ENCODE data around the gene SLMAP.

DNA sequence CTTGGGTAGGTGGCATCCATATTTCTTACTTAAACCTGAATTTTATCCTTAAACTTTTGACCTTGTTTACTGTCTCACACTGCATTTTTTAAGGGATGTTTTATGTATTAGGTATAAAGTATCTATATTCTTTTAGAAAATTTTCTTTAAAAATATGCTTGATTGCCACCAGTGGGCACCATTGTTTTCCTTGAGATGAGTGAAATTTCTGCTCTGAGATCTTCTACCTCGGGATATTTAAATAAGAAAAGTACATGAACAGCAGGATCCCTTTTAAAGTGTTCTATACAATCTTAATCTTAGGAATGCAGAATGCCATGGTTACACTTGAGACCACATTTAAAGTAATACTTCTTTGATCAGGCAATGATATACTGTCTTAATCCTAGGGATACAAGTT lies 108.7 kb downstream of the SLMAP start:
- TF ChIP-seq, protein P1, sequence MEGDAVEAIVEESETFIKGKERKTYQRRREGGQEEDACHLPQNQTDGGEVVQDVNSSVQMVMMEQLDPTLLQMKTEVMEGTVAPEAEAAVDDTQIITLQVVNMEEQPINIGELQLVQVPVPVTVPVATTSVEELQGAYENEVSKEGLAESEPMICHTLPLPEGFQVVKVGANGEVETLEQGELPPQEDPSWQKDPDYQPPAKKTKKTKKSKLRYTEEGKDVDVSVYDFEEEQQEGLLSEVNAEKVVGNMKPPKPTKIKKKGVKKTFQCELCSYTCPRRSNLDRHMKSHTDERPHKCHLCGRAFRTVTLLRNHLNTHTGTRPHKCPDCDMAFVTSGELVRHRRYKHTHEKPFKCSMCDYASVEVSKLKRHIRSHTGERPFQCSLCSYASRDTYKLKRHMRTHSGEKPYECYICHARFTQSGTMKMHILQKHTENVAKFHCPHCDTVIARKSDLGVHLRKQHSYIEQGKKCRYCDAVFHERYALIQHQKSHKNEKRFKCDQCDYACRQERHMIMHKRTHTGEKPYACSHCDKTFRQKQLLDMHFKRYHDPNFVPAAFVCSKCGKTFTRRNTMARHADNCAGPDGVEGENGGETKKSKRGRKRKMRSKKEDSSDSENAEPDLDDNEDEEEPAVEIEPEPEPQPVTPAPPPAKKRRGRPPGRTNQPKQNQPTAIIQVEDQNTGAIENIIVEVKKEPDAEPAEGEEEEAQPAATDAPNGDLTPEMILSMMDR (optimal IDR thresholded peaks at IDR 0.05 in 1 of 3, IDR thresholded peaks at IDR 0.05 in 1 of 3, conservative IDR thresholded peaks at IDR 0.05 in 1 of 3; ENCODE audit: extremely low read depth in 1 of 3, insufficient read depth in 2 of 3, low read length in 3 of 3): no peak
- no peak for TF ChIP-seq EZH2 (IDR thresholded peaks at IDR 0.05; ENCODE audit: low read length)
